GM18951 (cell line): ENCODE measurements around the gene ACTL8.

ENCODE experiments used
- POLR2A ChIP-seq: IDR thresholded peaks from 4 replicates; pipeline ENCODE4 v1.6.1; 2011; ENCODE audit warnings: mild to moderate bottlenecking; ENCODE audit not compliant: insufficient read length, insufficient read depth; ENCODE audit errors: extremely low read depth
- in situ Hi-C: fragments of 300-500 bp; cut with MboI; formaldehyde crosslinking; loops from one replicate; pipeline ENCODE4 v1.12.0; 2022; ENCODE audit warnings: low sequenced_read_pairs, mixed read lengths, inconsistent platforms; ENCODE audit not compliant: unreplicated experiment

The ACTL8 gene

DNA sequence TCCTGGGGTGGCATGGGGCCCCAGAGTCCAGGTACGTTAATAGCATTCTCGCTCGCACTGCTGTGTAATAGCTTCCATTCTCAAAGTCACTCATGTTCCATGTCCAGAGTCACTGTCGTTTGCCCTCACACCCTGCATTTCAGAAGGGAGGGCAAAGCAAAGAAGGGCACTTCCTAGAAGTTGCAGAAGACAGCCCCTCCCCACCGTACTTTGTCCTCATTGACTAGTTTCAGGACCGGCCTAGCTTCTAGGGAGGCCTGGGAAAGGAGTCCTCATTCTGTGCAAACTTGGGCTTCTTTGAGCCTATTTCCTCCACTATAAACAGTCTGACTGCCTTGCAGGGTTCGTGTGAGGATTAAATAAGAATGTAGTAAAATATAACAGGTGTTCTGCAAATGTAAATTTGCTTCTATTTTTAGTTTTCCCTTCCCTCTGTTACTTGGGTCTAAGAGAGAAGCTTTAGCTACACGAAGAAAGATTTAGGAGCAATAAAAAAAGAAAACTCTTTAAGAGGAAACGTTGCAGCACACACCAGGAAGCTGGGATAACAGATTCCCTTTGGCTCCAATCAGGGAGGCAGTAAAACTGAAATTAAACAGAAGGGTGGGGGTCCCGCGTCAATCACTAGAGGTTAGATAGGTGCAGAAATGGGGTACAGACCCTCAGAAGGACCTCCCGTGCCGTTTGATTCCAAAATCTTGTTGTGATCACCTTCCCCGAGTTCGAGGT lies 40.1 kb downstream of the ACTL8 start:
- in situ Hi-C loops: no loop called here

DNA sequence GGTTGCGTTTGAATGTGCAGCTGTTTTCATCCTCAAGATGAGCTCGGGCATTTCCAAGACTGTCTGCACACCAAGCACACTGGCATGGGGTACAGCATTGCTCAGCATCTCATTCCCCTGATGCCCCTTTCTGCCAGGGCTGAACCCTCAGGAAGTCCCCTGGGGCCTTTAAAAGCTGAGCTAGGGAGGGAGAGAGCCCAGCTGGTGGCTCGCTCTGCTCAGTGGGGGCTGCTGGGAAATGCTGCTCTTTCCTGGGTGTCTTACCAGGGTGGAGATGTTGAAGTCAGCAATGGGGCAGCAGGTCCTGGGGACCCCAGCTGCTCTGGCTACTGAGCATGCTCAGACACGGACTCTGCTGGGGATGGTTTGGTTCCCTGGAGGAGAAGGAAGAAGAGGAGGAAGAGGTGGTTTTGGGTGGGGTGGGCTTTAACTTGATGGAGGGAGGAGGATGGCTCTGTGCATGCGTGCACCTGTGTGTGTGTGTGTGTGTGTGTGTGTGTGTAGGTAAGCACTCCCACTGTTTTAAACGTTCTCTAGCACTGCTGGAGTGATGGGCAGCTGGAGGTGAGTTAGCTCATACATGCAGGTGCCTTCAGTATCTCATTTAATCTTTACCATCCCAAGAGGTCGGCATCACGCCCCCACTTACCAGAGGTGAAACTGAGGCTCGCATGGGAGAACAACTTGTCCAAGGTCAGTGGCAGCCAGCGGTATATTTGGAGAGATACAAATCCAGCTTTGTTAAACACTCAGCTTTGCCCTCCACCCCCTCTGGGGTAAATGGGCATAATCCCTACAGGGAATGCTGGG lies 40.9 kb downstream of the ACTL8 start:
- TF ChIP-seq POLR2A: no peak
- in situ Hi-C loops: no loop called here

More for the DNA sequence above, 40.1 kb downstream of the ACTL8 start:
- TF ChIP-seq POLR2A: no peak

DNA sequence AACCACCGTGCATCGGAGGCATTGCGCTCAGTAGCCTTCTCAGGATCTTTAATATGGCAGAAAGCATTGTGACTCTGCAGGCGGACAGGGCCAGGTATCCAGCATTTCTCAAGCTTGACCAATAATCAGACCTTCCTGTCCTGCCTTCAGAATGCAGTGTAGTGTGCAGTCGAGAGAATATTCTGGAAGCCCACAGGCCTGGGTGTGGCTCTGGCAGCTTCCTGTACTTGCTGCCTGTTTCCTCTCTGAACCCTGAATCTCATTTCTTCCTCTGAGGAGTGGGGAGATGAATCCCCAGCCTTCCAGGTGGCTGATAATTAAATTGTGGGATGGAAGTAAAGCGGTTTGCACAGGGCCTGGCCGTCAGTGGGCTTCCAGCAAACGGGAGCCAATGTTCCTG lies 42.3 kb downstream of the ACTL8 start:
- in situ Hi-C loops: no loop called here
- no peak for TF ChIP-seq POLR2A

DNA sequence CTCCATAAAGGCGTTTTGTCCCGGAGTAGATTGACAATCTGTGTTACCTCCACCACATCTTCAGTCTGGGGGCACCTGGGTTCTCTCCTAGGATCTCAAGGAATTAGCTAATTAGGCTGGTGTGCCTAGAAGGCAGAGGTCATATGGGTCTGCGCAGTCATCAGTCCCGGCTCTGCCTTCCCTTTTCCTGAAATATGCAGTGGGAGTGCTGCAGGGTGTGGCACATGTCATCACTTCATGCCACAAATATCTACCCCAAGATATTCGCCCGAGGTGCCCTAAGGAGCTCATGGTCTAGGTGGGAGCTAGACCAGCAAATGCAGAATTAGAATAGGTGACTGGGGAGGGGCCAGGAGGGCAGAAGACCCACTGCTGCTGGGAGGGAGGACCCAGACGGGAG lies 42.9 kb downstream of the ACTL8 start:
- in situ Hi-C loops: no loop called here
- no peak for TF ChIP-seq POLR2A

DNA sequence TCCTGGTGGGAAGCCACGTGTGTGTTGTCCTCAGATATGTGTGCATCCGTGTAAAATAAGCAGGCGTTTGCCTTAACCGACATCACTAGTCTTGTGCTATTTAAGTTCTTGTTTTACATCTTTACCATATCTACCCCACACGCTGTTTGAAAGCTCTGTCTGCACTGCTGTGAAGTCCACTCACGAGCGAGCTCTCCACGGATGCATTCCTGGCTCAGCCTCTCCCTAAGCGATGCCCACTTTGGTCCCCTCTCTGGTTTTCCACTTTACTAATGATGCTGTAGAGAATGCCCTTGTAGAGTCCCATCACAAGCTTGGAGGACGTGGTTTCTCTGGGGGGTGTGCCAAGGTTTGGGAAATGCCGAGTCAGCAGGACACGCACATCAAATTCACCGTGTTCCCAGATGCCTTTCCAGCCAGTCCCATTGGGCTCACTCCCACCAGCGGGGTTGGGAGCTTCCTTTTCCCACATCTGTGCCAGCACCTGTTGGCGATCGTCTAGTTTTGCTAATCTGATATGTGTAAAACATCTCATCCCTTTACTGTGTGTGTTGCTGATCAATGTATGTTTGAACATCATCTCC lies 43.8 kb downstream of the ACTL8 start:
- in situ Hi-C loops: no loop called here
- no peak for TF ChIP-seq POLR2A

DNA sequence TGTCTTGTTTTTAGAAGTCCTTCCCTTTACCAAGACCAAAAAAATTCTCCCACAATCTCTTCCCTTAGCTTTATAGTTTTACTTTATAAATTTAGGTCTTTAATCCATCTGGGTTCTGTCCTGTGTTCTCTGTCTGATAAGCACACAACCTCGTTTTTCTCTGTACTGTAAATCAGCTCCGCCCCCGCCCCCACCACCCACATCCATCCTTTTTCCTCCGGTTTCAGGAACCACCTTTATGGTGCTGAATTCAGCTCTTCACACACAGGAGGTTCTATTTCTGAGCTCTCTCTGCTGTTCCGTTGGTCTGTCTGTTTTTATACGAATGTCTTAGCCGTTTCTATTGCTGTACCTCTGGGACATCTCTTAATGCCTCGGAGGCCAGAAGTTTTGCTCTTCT lies 44.5 kb downstream of the ACTL8 start:
- no peak for TF ChIP-seq POLR2A
- in situ Hi-C loops: no loop called here

DNA sequence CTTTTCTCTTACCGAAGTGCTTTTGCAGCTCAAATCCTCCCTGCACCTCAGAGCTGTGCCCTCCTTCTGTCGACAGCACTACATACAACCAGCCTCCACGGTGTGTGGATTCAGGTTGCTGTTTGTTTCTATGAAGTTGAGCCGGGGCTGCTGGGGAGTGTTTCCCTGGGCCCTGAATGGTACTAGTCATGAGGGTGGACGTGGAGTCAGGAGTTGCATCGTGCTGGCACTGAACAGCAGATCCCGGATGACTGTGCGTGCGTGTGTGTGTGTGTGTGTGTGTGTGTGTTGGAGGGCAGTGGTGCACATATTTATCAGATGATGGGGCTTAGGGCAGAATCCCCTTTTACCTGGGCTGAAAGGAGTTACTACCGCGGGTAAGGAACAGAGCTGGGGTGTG lies 47.0 kb downstream of the ACTL8 start:
- TF ChIP-seq POLR2A: no peak
- in situ Hi-C loops: no loop called here

GRCh38 chr1:17802945-17803344 lies 47.8 kb downstream of the ACTL8 start:
- in situ Hi-C loops: no loop called here
- no peak for TF ChIP-seq POLR2A

DNA sequence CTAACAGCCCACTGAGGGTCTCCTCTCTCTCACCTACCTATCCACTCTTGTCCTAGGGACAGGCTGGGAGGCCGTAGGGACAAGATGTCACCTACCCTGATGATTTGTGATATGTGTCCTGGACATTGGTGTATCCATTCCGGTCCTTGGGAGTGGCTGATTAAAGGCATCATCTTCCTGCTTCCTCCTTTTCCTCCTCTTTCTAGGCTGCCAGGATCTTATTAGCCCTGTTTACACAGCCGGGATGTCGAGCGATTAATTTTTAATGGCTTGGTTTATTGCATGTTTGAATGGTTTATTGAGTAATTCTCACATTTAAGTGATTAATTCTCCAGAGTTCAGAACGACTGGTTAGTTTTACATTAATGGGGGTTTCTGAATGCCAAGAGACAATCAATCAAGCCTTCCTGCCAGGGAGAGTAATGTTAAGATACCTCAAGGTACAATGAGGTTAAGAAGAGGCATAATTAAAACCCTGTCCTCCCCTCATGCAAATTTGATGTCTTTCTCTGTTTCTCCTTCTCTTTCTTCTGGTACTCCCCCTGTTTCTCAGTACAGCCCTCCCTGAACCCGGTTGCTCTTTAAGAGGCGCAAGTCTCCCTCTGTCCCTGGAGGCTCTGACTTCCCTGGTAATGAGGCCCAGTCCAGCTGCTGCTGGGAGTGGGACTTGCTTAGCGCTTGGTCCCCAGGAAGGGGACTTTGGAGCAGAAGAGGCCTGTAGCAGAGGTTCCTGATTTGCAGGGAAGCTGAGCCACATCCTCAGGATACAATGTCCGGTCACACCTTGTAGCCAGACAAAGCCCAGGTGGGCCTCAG lies 50.9 kb downstream of the ACTL8 start:
- in situ Hi-C loops: no loop called here
- TF ChIP-seq POLR2A: no peak

DNA sequence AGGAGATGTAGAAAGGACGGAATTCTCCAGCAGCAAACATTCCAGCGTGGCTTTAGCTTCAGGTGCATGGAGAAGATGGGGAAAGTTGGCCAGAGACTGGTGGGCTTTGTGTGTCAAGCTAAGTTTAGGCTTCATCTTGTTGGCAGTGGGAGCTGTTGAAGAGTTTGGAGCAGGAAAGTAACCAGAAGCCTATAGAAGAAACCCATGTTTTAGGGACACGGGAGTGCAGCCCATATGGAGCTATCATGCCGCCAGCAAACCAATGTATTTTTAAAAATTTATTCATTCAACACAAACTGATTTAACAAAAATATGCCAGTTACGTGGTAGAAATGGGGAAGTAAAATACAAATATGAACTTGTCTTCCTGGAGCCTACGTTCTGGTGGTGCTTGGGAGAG lies 53.7 kb downstream of the ACTL8 start:
- no peak for TF ChIP-seq POLR2A
- in situ Hi-C loops: no loop called here

GRCh38 chr1:17810668-17811067 lies 55.5 kb downstream of the ACTL8 start:
- no peak for TF ChIP-seq POLR2A
- in situ Hi-C loops: no loop called here

- in situ Hi-C loops: no loop called here
- TF ChIP-seq POLR2A: no peak
These were observed 61.4 kb downstream of the ACTL8 start for GRCh38 chr1:17816511-17816910.
